ENCODE data around the gene ERN1.

Gene ERN1

GRCh38 chr17:64077379-64077778, 52.6 kb downstream of the ERN1 start:
- TF ChIP-seq CTCF (IDR thresholded peaks at IDR 0.05; ENCODE audit: control insufficient read depth, extremely low read depth, insufficient read depth): no peak
- DNase-seq (ENCODE audit: low read depth): no peak
- no peak overlapping the region for H3K4me3 ChIP-seq (ENCODE audit: low read depth, low read length)

GRCh38 chr17:64075913-64076312, 54.0 kb downstream of the ERN1 start:
- no peak for DNase-seq (ENCODE audit: low read depth)
- no peak for TF ChIP-seq CTCF (IDR thresholded peaks at IDR 0.05; ENCODE audit: control insufficient read depth, extremely low read depth, insufficient read depth)
- no peak overlapping the region for H3K4me3 ChIP-seq (ENCODE audit: low read depth, low read length)

GRCh38 chr17:64074704-64075426, 55.1 kb downstream of the ERN1 start:
- TF ChIP-seq CTCF (IDR thresholded peaks at IDR 0.05; ENCODE audit: control insufficient read depth, extremely low read depth, insufficient read depth): no peak
- no peak overlapping the region for H3K4me3 ChIP-seq (ENCODE audit: low read depth, low read length)
- peak; percentile 21 for DNase-seq (ENCODE audit: low read depth)

GRCh38 chr17:64073771-64074703, 55.9 kb downstream of the ERN1 start:
- no peak for DNase-seq (ENCODE audit: low read depth)
- no peak overlapping the region for H3K4me3 ChIP-seq (ENCODE audit: low read depth, low read length)
- no peak for TF ChIP-seq CTCF (IDR thresholded peaks at IDR 0.05; ENCODE audit: control insufficient read depth, extremely low read depth, insufficient read depth)

- H3K4me3 ChIP-seq (ENCODE audit: low read depth, low read length): no peak overlapping the region
- TF ChIP-seq CTCF (IDR thresholded peaks at IDR 0.05; ENCODE audit: control insufficient read depth, extremely low read depth, insufficient read depth): no peak
- DNase-seq (ENCODE audit: low read depth): no peak
Measured at GRCh38 chr17:64071111-64071510, 58.8 kb downstream of the ERN1 start.

- no peak for TF ChIP-seq CTCF (IDR thresholded peaks at IDR 0.05; ENCODE audit: control insufficient read depth, extremely low read depth, insufficient read depth)
- no peak overlapping the region for H3K4me3 ChIP-seq (ENCODE audit: low read depth, low read length)
- no peak for DNase-seq (ENCODE audit: low read depth)
Measured at GRCh38 chr17:64070213-64070612, 59.7 kb downstream of the ERN1 start.
